Suppressor macrophage (primary cell): ENCODE measurements around the gene TMED6.
"Not testable (repeated sequence)": the region's sequence is repeated elsewhere in the genome, so short reads cannot be mapped to it uniquely, and the experiment has no call there.

Experiments
- DNase-seq, 4 experiments: peaks; one replicate each; pipeline ENCODE4 v3.0.0-alpha.2; 2020 to 2022

TMED6 gene

DNA sequence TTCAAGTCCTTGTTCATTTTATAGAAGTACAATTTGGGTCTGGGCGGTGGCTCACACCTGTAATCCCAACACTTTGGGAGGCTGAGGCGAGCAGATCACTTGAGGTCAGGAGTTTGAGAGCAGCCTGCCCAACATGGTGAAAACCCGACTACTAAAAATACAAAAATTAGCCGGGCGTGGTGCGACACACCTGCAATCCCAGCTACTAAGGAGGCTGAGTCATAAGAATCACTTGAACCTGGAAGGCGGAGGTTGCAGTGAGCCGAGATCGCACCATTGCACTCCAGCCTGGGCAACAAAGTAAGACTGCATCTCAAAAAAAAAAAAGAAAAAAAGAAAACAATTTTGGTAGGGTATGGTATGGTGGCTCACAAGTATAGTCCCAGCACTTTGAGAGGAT, 8.5 kb upstream of the TMED6 start:
- not testable (repeated sequence) for DNase-seq

DNA sequence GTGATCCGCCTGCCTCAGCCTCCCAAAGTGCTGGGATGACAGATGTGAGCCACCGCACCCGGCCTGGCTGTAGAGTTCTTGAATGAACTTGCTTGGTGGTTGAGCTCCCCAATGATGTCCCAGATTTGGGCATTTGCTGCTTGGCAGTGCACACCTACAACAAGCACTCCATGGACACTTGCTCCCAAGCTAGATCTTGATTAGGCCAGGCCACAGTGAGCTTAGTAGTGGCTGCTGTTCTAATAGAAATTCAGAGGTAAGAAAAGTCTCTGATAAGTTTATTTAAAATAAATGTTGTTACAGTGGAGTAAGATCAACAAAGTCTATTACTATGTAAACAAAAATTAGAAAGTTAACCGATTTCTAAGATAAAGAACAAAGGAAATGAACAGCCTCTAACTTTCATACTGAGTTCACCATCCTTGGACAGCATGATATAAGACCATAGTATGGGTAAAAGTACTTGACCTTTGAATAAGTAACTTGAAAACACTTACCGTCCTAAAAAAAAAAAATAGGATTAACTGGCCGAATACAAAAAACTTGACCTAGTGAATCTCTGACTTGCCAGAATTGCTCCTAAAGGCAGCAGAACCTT, 951 bp downstream of the TMED6 start:
- DNase-seq, result no peak

DNA sequence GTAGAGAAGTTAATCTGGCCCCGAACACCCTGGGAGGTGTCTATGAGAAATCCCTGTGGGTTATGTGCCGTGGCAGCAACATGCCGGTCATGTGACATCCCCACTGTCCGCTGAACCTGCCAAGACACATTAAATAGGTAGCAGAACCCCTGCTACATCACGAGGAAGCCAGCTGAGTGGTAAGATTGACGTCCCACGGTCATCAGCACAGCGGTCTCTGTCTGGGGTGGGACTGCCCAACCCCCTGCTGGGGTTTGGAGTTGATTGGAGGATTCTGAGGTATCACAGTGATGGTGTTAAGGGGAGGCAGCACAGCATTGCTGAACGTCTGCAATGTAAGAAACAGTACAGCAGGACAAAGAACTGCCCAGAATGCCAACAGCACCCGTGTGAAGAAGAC, 2.0 kb downstream of the TMED6 start:
- DNase-seq, result no peak

DNA sequence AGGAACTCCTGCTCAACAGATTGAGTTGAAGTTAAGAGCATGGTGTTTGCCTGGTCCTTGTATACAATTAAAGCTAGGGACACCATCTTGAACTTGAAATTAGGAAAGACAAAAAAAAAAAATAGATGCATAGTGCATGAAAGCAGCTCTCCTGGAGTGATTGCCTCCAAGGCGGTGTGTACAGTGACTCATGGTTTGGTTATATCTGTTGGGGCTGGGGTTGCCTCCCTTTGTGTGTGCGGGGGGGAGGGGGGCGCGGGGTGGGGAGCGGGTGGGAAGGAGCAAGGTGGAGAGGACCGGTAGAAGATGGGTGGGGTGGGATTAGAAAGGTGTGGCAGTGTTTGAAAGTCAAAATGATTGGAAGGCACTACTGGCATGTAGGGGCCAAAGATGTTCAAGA, 3.4 kb downstream of the TMED6 start:
- DNase-seq, result no peak

DNA sequence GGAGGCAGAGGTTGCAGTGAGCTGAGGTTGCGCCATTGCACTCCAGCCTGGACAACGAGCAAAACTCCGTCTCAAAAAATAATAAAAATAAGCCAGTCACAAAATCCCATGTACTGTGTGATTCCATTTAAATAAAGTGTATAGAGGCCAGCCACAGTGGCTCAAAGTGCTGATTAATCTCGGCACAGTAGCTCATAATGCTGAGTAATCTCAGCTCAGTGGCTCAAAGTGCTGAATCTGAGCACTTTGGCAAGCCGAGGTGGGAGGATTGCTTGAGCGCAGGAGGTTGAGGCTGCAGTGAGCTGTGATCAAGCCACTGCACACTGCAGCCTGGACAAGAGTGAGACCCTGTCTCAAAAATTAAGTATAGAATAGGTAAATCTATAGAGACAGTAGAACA, 4.9 kb downstream of the TMED6 start:
- DNase-seq, result peak in 2 of 4 experiments; percentile 23 to 29

DNA sequence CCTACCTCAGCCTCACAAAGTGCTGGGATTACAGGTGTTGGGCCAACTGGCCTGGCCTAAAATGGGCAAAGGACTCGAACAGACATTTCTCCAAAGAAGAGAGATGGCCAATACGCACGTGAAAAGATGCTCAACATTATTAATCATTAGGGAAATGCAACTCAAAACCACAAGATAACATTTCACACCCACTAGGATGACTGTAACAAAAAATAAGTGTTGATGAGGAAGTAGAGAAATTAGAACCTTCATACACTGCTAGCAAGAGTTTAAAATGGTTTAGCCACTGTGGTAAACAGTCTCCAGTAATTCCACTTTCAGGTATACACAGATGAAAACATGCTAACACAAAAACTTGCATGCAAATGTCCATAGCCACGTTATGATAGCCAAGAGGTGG, 5.7 kb downstream of the TMED6 start:
- DNase-seq, result peak; percentile 23 to 76 (median 46)

DNA sequence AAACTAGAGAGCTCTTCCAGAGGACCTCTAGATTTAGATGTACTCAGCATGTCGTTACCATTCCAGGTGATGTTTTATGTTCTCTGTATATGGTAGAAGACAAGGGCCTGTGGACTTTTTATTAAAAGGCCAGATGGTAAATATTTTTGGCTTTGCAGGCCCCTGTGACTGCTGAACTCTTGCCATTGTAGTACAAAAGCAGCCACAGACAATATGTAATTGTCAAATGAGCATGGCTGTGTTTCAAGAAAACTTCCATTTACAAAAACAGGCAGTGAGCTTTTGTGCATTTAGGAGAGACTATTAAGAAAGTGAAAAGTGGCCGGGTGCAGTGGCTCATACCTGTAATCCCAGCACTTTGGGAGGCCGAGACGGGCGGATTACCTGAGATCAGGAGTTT, 7.4 kb downstream of the TMED6 start:
- DNase-seq, result no peak

DNA sequence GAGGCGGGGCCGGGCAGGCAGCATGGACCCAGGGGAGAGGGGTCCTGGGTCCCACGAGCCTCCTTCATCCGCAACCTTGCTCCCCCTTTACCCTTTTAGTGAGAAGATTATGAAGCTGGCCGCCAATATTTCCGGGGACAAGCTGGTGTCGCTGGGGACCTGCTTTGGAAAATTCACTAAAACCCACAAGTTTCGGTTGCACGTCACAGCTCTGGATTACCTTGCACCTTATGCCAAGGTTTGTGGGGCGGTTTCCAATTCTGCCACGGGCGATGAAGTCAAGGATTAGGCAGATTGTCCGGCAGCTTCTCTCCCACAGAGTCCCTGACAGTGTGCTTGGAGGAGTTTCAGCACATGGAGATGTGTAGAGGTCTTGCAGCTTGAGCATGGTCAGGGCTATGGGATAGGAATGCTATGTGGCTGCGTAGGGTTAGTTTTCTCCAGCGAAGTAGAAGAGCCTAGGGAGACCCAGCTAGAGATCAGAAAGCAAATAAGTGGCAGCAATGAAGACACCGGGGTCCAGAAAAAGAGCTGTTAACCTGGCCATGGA, 11.4 kb downstream of the TMED6 start:
- no peak for DNase-seq

DNA sequence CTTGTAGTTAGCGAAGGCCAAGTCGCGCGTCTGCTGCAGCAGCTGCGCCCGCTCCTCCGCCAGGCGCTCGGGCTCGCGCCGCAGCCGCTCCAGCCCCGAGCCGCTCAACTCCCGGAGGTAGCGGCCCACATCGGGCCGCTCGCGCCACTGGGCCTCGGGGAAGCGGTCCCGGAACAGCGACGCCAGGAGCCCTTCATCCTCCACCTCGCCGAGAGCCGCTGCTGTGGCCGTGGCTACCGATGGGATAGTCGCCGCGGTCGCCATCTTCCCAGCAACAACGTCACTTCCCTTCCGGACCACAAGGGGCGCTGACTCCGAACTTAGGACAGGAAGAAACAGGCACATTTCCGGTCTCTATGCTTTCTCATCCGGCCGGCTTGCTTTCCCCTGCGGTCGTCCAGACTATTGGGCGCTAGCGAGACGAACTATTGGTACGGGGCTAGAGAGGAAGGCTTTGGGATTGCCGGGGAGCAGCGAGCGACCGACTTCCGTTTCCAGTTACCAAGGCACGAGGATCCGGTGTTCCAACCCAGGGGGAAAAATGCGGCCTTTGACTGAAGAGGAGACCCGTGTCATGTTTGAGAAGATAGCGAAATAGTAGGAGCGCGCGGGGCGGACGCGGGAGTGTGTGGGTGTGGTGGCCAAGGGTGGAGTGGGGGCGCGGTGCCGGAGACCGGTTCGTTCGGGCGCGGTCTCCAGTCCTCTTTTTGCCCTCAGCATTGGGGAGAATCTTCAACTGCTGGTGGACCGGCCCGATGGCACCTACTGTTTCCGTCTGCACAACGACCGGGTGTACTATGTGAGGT, 12.1 kb downstream of the TMED6 start, which contains the start of the genes COG8 and NIP7:
Gene COG8, minus strand, starts transcription at position 276 of the 806 bp plus-strand sequence. Its CDS starts 12 bp downstream, at position 264.
Gene NIP7, plus strand, starts transcription at position 484 of the 806 bp plus-strand sequence. Its CDS starts 58 bp downstream, at position 542.
- DNase-seq, result peak; percentile 97 to 99 (median 98)

DNA sequence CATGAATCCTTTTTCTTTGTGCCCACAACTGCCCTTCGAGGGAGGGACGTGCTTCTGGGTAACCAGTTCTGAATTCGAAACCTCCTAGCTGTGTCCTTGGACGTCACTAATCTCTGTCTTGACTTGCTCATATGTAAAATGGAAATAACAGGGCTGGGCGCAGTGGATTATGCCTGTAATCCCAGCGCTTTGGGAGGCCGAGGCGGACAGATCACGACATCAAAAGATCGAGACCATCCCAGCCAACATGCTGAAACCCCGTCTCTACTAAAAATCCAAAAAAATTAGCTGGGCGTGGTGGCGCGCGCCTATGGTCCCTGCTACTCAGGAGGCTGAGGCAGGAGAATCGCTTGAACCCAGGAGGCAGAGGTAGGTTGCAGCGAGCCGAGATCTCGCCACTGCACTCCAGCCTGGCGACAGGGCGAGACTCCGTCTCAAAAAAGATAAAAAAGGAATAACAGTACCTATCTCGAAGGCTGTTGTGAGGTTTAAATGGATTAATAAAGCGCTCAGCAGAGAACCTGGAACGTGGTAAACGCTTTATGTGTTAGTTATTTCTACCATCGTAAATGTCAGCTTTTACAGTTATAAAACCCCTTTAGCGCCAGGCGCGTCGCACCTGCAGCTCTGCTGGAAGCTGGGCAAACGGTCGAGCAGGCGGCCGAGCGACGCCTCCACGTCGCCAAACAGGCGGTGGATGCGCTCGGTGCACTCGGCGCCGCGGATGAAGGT, 12.9 kb downstream of the TMED6 start:
- no peak for DNase-seq

DNA sequence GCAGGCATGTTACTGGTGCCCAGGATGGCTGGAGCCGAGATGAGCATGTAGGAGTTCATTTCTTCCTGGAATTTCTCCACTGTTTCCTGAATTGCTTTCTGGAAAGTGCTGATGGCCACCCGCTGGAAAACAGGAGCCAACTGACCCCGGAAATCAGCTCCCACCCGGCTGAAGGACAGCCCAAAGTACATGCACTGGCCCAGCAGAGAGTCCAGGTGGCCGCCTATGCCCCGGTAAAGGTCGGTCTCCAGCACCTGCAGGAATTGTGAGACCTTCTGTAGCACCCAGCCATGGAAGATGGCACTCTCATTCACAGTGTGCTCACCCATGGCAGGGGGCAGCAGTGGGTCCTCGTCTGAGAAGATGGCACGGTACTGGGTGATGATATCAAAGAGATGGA, 16.9 kb downstream of the TMED6 start:
- no peak for DNase-seq

DNA sequence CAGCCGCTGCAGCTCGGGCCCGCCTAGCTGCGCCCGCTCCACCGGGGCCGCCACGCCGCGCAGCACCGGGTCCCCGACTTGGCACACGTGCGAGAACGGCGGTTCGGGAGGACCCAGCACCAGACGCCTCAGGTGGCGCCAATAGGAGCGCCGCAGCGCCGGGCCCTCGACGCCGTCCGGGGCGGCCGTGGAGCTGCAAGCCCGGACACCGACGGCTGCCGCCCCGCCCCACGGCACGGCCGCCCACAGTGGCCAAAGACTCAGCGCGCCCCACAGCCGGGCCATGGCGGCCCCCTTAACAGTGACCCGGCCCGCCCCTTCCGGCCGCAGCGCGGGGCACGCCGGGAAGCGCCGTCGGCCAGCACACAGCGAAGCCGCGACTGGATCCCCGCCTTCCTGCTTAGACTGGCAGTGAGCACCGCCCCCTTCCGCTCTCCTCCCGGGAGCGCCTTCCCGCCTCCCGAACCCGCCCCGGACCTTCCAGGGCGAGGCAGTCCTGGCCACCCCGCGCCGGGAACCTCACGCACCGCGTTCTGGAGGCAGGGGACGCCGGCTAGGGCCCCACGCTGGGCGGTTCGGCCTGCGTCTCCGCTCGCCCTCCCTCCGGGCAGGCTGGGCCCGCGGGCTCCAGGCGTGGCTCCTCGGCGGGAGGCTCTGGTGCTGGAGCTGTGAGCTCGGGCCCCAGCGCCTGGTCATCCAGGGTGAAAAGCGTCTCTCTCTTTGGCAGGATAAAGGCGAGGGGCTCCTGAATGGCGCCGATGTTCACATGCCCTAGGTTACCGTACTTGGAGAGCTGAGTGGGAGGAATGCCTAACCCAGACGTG, 21.1 kb downstream of the TMED6 start, which contains the start of gene PDF:
Gene PDF, minus strand, starts transcription at position 303 of the 824 bp plus-strand sequence. Its CDS starts 18 bp downstream, at position 285.
- peak; percentile 92 to 97 (median 96) for DNase-seq

DNA sequence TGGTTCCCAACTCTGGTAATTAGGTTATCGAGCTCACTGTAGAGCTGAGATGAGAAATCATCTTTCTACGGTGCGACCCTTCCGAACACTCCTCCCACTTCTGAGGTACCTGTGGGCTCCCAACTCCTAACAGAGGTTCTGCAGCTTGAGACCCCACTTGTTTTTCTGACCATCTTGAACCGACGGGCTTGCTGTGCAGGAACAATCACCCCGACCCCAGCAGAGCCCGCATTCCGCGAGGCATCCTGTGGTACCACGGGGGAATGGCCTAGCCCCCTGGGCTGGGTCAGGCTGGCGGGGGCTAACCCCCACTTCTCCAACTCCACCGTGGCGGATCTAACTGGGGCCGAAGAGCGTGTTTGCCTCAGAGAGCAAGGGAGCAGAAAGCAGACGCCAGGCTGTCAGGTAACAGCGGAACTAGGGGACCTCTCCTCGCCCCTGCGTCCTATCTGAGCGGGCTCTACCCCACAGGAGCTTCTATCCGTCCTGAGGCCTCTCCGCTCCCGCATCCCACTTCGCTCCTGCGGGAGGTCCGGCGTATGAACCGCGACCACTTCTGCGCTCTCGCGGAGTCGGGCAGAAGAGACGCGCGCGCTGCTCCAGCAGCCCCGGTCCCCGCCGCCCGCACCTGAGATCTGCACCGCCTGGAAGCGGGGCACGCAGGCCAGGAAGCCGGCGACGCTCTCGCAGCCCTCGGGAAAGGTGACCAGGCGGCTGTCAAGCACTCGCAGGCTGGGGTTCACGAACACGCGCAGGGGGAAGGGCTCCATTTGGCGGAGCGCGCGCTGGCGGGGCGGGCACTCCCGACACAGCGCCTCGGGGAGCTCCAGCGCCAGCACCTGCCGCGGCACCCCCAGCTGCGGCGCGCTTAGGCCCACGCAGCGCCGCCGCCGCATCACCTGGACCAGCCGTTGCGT, 22.0 kb downstream of the TMED6 start:
- peak in 2 of 4 experiments; percentile 12 to 54 for DNase-seq

DNA sequence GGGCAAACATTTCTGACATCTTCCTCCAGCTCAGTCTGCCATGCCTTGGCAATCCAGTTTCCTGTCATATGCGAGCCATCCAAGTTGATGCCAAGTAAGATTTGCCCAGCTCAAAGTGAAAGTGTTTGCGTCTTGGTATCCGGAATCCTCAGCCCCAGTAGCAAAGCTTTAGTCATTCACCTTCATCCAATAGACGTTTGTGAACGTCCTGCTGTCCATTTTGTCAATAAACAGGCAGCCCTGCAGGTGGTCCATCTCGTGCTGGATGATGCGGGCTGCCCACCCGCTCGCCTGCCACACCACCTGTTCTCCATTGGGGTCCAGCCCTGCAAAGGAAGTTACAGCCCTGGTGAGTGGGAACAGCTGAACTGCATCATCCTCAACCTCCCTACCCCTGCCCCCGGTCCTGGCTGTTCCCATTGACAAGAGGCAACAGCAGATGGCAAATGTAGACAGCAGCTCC, 22.7 kb downstream of the TMED6 start:
- DNase-seq, result no peak

DNA sequence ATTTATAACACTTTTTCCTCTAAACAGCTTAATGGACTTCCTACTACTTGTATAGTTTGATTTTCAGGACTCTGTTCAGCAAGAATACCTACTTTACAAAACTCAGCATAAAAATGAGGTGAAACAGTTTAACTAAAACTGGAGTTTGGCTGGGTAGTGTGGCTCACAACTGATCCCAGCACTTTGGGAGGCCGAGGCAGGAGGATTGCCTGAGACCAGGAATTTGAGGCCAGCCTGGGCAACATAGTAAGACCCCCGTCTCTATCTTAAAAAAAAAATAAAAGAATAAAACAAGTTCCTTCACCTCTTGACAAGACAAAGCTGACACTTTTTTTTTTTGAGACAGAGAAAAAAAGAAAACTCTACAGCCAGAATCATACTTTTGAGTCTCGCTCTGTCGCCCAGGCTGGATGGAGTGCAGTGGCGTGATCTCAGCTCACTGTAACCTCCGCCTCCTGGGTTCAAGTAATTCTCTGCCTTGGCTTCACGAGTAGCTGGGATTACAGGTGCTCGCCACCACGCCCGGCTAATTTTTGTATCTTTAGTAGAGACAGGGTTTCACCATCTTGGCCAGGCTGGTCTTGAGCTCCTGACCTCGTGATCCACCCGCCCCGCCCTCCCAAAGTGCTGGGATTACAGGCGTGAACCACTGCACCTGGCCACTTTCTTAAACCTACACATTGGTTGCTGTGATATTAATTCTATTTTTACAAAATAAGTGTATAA, 23.8 kb downstream of the TMED6 start:
- DNase-seq, result no peak

DNA sequence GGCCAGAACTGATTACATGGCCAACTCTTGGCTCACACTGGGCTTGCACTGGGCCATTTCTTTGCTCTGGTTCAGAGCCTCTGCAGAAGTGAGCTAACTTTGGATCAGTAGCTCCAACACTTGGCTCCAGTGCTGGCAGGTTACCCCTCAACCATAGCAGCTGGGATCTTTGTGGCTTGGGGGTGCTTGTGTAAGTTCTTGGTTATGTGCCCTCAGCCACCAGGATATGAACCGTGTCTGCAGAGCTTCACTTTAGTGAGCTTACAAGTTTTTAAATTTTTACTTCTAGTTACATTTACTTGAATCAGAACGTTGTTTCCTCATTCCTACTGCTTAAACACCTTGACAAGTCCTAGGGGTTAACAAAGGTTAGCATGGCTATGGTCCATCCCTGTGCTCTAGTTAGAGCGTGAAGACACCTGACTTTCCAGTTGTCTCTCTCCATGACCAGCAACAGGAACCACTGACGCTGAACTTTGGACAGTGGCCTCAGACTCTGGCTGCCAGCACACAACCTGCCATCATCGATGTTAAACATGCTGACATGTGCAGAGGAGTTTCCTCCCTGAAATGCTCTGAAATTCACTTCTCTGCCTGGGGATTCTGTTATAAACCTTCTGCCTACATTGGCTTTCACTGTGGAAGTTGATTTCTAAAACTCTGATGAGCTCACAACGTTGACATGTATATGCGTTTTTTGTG, 25.3 kb downstream of the TMED6 start:
- no peak for DNase-seq

DNA sequence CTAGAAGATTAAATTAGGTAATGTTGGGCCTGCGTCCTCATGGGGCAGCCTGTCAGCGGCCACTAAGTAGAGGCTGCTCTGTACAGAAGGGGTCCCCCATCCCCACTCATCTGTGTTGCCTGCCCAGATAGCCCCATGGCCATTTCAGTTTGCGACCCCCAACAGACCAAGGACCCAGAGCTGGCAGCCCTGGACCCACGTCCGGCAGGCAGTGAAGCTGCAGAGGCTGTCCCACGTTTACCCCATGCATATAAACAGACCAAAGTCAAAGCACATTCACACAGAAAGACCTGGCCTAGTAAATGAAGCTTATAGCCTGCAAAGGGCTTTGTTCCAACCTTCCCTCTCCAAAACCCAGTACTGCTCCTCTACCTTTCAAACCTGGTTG, 25.8 kb downstream of the TMED6 start:
- DNase-seq, result no peak

DNA sequence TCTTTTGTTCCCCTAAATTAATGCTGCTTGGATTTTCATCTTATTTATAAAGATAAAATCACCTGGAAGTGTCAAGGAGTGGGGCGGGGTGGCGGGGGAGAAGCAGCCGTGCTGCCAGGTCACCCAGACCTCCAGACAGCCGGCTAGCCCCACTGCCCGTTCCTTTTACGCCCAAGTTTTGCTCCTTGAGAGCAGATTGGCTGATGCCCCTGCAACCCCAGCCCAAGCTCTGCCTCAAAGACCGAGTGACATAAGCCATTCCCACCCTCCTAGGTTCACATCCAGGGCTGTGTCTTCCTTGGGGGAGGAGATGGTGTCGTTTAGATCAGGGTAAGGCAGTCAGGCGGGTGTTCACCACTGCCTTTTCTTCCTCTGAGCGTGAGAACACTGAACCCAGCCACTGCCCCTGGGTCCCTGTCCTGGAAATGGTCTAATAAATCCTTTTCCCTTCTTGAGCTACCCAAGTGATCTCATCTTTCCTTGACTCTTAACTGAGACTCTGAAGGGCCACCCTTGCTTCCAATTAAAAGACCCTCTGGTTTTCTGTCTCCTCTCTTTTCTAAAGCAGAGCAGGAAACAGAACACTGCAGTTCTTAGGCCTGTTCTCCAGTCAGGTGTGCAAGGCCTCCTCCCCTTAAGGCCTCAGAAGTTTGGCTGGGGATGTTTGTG, 26.9 kb downstream of the TMED6 start:
- DNase-seq, result no peak

DNA sequence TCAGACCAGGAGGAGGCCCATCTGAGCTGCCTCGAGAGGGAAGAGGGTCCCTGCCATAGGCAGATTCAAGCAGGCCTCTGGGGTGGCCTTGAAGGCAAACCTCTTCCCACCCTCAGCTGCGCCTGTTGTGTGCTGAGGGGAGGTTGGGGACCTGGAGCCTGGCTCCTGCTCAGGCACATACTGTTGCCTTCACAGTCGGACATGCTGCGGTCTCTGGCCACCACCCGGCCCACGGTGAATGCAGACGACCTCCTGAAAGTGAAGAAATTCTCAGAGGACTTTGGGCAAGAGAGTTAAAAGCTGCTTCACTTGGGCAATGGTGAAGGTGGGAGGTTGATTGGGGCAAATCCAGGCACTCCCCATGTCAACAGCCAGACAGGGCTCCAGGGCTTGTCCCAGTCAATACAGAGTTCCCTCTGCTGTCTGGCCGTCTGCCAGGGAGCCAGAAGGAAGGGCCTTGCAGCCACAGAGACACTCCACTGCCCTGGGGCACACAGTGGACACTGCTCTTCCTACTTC, 27.5 kb downstream of the TMED6 start:
- peak; percentile 78 to 90 (median 88) for DNase-seq
